A549 (cell line): ENCODE data around the gene CLDND2. TPM values are rescaled to one million over a fixed set of nuclear protein-coding genes. Genes with fewer than 3 reads are reported as not detected.

ENCODE experiments used
- ATAC-seq, 2 experiments: fragments of 200-7000 bp in 1 of 2; fragments of >200 bp in 1 of 2; cut with Nextera tagmentation in 1 of 2; cut with Tn5 transposase in 1 of 2; 3 replicates each; pipeline versions ENCODE4 v1.8.0 to v1.9.1; 2018 to 2020; ENCODE audit warnings: mild to moderate bottlenecking in 1 of 2, moderate library complexity in 1 of 2
- CTCF ChIA-PET: fragments of 300-600 bp; sonication (Branson Sonifier 250); formaldehyde crosslinking; extraction: SDS; loops from one replicate; lab custom pipeline; 2021; ENCODE audit warnings: antibody characterized with exemption, inconsistent platforms; lab: Yijun Ruan, JAX
- POLR2A ChIA-PET: fragments of 350-600 bp; formaldehyde crosslinking; extraction: SDS; loops from one replicate; lab custom pipeline; 2021; ENCODE audit warnings: antibody characterized with exemption, inconsistent platforms; lab: Yijun Ruan, JAX
- DNase-seq, 2 experiments: peaks; one replicate each; pipeline versions ENCODE4 v3.0.0 to v3.0.0-alpha.2; 2011 to 2016; ENCODE audit warnings: low read depth in 1 of 2, low spot score in 1 of 2
- FAIRE-seq: peaks from 2 replicates; lab custom pipeline; 2011; peaks lifted over from hg19 to GRCh38; lab: Jason Lieb, UNC
- H3K27ac ChIP-seq, 2 experiments: fragments of >200 bp; sonication (Bioruptor Twin); formaldehyde crosslinking; 3 replicates each; pipeline ENCODE4 v1.5.1; 2016 to 2017
- H3K4me1 ChIP-seq: fragments of >200 bp; sonication (Bioruptor Twin); formaldehyde crosslinking; 3 replicates; pipeline ENCODE4 v1.6.1; 2016
- H3K4me2 ChIP-seq: fragments of >200 bp; sonication (Bioruptor Twin); formaldehyde crosslinking; 3 replicates; pipeline ENCODE4 v1.6.1; 2016
- H3K4me3 ChIP-seq: fragments of >200 bp; sonication (Bioruptor Twin); formaldehyde crosslinking; 3 replicates; pipeline ENCODE4 v1.5.1; 2016
- H3K9me3 ChIP-seq: fragments of >200 bp; sonication (Bioruptor Twin); formaldehyde crosslinking; 3 replicates; pipeline ENCODE4 v1.6.1; 2016
- BCL3 ChIP-seq: fragments of >200 bp; sonication (Bioruptor Twin); formaldehyde crosslinking; IDR thresholded peaks from 3 replicates; pipeline ENCODE4 v1.6.1; 2016
- CBX2 ChIP-seq: fragments of 200-600 bp; sonication (generic); IDR thresholded peaks from 2 replicates; pipeline ENCODE4 v1.6.1; 2016; ENCODE audit warnings: low read depth, mild to moderate bottlenecking, borderline replicate concordance
- CBX8 ChIP-seq: fragments of 200-600 bp; sonication (generic); IDR thresholded peaks from 2 replicates; pipeline ENCODE4 v1.6.1; 2016
- CEBPB ChIP-seq, 2 experiments: fragments of >200 bp in 1 of 2; sonication (Bioruptor Twin) in 1 of 2; formaldehyde crosslinking in 1 of 2; IDR thresholded peaks; 2 replicates each; pipeline ENCODE4 v1.6.1; 2012 to 2016
- CHD4 ChIP-seq: fragments of 200-600 bp; sonication (generic); IDR thresholded peaks from 2 replicates; pipeline ENCODE4 v1.6.1; 2016; ENCODE audit warnings: antibody characterized with exemption, mild to moderate bottlenecking, borderline replicate concordance
- CTCF ChIP-seq: fragments of >200 bp; sonication (Bioruptor Twin); formaldehyde crosslinking; IDR thresholded peaks from 3 replicates; pipeline ENCODE4 v1.5.1; 2016
- EHMT2 ChIP-seq: fragments of 200-600 bp; sonication (generic); IDR thresholded peaks from 2 replicates; pipeline ENCODE4 v1.6.1; 2016; ENCODE audit warnings: antibody characterized with exemption, low read depth, mild to moderate bottlenecking, moderate library complexity
- FOSL2 ChIP-seq, 2 experiments: fragments of 450-650 bp in 1 of 2; fragments of >200 bp in 1 of 2; sonication (Bioruptor Twin) in 1 of 2; formaldehyde crosslinking; IDR thresholded peaks; 2 replicates each; pipeline versions ENCODE4 v1.5.0 to v1.6.1; 2016 to 2020; ENCODE audit warnings: mild to moderate bottlenecking in 1 of 2, moderate library complexity in 1 of 2
- HDAC2 ChIP-seq: fragments of 200-600 bp; sonication (generic); IDR thresholded peaks from 2 replicates; pipeline ENCODE4 v1.6.1; 2016
- HEYL ChIP-seq: fragments of 250-450 bp; sonication (Bioruptor Pico); IDR thresholded peaks from 2 replicates; pipeline ENCODE4 v1.8.0; 2021; ENCODE audit warnings: mild to moderate bottlenecking, moderate library complexity
- HMGXB4 ChIP-seq: fragments of 250-450 bp; sonication (Bioruptor Pico); IDR thresholded peaks from 2 replicates; pipeline ENCODE4 v1.5.0; 2021; ENCODE audit warnings: mild to moderate bottlenecking, moderate library complexity, borderline replicate concordance
- HOXB5 ChIP-seq: fragments of 250-450 bp; sonication (Bioruptor Pico); IDR thresholded peaks from 2 replicates; pipeline ENCODE4 v1.5.0; 2020; ENCODE audit warnings: mild to moderate bottlenecking, moderate library complexity
- JUN ChIP-seq, 2 experiments: fragments of >200 bp; sonication (Bioruptor Twin); formaldehyde crosslinking; IDR thresholded peaks; 2 replicates in 1 of 2; 3 replicates in 1 of 2; pipeline ENCODE4 v1.6.1; 2016 to 2017
- KDM5A ChIP-seq: fragments of 200-600 bp; sonication (generic); IDR thresholded peaks from 2 replicates; pipeline ENCODE4 v1.6.1; 2016; ENCODE audit warnings: antibody characterized with exemption, mild to moderate bottlenecking
- MYC ChIP-seq: IDR thresholded peaks from 2 replicates; pipeline ENCODE4 v1.6.1; 2012; ENCODE audit warnings: mild to moderate bottlenecking, inconsistent platforms, low read length, improper control_type of control experiment, borderline replicate concordance
- NPAS2 ChIP-seq: fragments of 250-450 bp; sonication (Bioruptor Pico); IDR thresholded peaks from 2 replicates; pipeline ENCODE4 v1.8.0; 2022; ENCODE audit warnings: mild to moderate bottlenecking, moderate library complexity, borderline replicate concordance
- PHF8 ChIP-seq: fragments of 200-600 bp; sonication (generic); IDR thresholded peaks from 2 replicates; pipeline ENCODE4 v1.6.1; 2016; ENCODE audit warnings: low read depth, mild to moderate bottlenecking, antibody characterized with exemption, moderate library complexity, borderline replicate concordance
- POLR2A ChIP-seq: IDR thresholded peaks from 2 replicates; pipeline ENCODE4 v1.6.1; 2012; ENCODE audit warnings: mild to moderate bottlenecking, low read length
- POLR2AphosphoS2 ChIP-seq: conservative IDR thresholded peaks from 2 replicates; pipeline ENCODE4 v1.6.1; 2012; ENCODE audit warnings: low read length, improper control_type of control experiment, inconsistent platforms
- RAD21 ChIP-seq, 2 experiments: fragments of >200 bp in 1 of 2; sonication (Bioruptor Twin) in 1 of 2; formaldehyde crosslinking in 1 of 2; IDR thresholded peaks in 1 of 2; conservative IDR thresholded peaks in 1 of 2; 2 replicates in 1 of 2; 3 replicates in 1 of 2; pipeline ENCODE4 v1.6.1; 2012 to 2018; ENCODE audit warnings: inconsistent platforms in 1 of 2
- RCOR1 ChIP-seq: fragments of 150-350 bp; IDR thresholded peaks from 2 replicates; pipeline ENCODE4 v1.6.1; 2014; ENCODE audit warnings: antibody characterized with exemption, low read length, low read depth
- TFCP2L1 ChIP-seq: fragments of 250-450 bp; sonication (Bioruptor Pico); IDR thresholded peaks from 2 replicates; pipeline ENCODE4 v1.5.0; 2021; ENCODE audit warnings: mild to moderate bottlenecking
- USF2 ChIP-seq: fragments of 450-650 bp; IDR thresholded peaks from 2 replicates; pipeline ENCODE4 v1.6.1; 2014; ENCODE audit warnings: antibody characterized with exemption
- ZNF302 ChIP-seq: fragments of 250-450 bp; sonication (Bioruptor Pico); IDR thresholded peaks from 2 replicates; pipeline ENCODE4 v1.9.0; 2021; ENCODE audit warnings: inconsistent platforms, mild to moderate bottlenecking, moderate library complexity
- WGBS: methylation state at CpG from one replicate; pipeline ENCODE4 v1.1.6; 2017; ENCODE audit errors: missing lambda C conversion rate; 5-methylcytosine and 5-hydroxymethylcytosine counted together
- polyA plus RNA-seq, 4 experiments: library from polyadenylated mRNA; depleted of rRNA in 3 of 4; stranded (reverse); fragments of >200 nt; fragmentation: RNase III in 1 of 4; extraction: RNeasy Plus Mini Kit Qiagen cat#74134 plus additional on column Dnase treatment in 1 of 4; gene quantifications; 2 replicates in 3 of 4; 3 replicates in 1 of 4; pipeline ENCODE4 v1.2.3, GENCODE V29; 2011 to 2017
- TF ChIP-seq, protein P1 (sequence below): IDR thresholded peaks from 2 replicates; pipeline ENCODE4 v1.6.1; 2012
- TF ChIP-seq, protein P2 (sequence below): IDR thresholded peaks from 2 replicates; pipeline ENCODE4 v1.6.1; 2012

Gene CLDND2
- polyA plus RNA-seq, 2 of the 4 experiments (the other 2 are of a cell fraction): 1.1 to 2.8 TPM

- TF ChIP-seq CBX2: no peak
- TF ChIP-seq CHD4: no peak
- TF ChIP-seq NPAS2: no peak
- no peak for TF ChIP-seq POLR2AphosphoS2
- Histone ChIP-seq H3K4me2 (no peak overlapping the region), H3K4me3 (no peak overlapping the region), H3K4me1 (peaks cover 14% of the 10 kb centered on the region; the same call in 2 of the 3 replicates), H3K9me3 (no peaks in the 10 kb centered on the region), H3K27ac (no peak overlapping the region)
- DNase-seq: no peak
- CTCF ChIA-PET: interaction anchor here (1.2 kb wide), 1 partner anchor 9 kb away, joined by 5 read pairs; no protein-coding TSS in a partner anchor
- ATAC-seq: no peak
- POLR2A ChIA-PET: interaction anchor here (1.2 kb wide), 1 partner anchor 16 kb away, joined by 7 read pairs; no protein-coding TSS in a partner anchor
- no peak for FAIRE-seq
- WGBS: 47% methylated on average over 29 of the region's 29 CpGs
Measured at GRCh38 chr19:51323481-51324166, 45.2 kb downstream of the CLDND2 start.

DNA sequence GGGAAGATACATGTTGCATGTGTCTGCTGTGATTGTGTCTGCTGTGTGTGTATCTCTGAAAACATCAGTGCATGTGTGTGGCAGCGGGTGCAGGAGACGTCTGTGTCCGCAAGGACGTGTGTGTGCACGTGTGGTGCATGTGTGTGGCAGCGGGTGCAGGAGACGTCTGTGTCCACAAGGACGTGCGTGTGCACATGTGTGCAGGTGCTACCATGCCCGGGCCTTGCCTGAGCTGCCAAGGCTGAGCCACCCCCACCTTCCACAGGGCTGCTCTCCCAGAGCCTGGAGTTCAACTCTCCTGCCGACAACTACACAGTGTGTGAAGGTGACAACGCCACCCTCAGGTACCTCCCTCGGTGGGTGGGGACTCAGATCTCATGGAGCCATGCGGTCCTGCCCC lies 47.0 kb downstream of the CLDND2 start:
- ChIA-PET CTCF (no interaction called here), POLR2A (no interaction called here)
- 33% methylated on average over 13 of the region's 14 CpGs for WGBS
- H3K27ac ChIP-seq: no peak overlapping the region
- H3K4me3 ChIP-seq: no peak overlapping the region
- no peak for DNase-seq
- no peaks in the 10 kb centered on the region for H3K9me3 ChIP-seq
- no peak overlapping the region for H3K4me2 ChIP-seq
- TF ChIP-seq CEBPB (IDR thresholded peaks at IDR 0.05) (no peak), RCOR1 (no peak), HEYL (CRISPR knock-in tag) (no peak), USF2 (no peak), FOSL2 (IDR thresholded peaks at IDR 0.05) (no peak), FOSL2 (CRISPR knock-in tag; IDR thresholded peaks at IDR 0.05) (no peak), ZNF302 (CRISPR knock-in tag) (no peak), JUN (IDR thresholded peaks at IDR 0.05) (no peak), PHF8 (no peak)
- TF ChIP-seq, protein P1, sequence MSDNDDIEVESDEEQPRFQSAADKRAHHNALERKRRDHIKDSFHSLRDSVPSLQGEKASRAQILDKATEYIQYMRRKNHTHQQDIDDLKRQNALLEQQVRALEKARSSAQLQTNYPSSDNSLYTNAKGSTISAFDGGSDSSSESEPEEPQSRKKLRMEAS: no peak
- FAIRE-seq: no peak
- peaks cover 1% of the 10 kb centered on the region; the same call in 2 of the 3 replicates for H3K4me1 ChIP-seq
- ATAC-seq: peak; percentile 3 to 28; a peak in 1 of 6 replicates

DNA sequence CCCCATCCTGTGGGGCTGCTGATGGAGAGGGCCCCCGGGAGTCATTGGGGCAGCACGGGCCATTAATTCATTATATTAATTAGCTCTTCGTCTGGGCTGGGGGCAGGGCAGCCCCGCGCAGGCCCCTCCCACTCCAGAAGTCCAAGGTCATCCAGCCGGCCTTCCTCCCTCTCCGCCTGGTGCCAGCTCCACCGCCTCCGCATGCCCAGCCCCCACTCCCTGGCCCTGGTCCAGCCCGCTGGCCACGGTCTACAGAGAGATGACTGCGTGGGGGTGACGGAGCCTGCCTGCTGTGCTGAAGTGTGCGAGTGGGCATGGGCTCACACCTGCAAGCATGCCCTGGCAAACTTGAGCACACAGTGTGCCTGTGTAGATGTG lies 48.5 kb downstream of the CLDND2 start:
- Histone ChIP-seq H3K9me3 (no peaks in the 10 kb centered on the region; the same call in 2 of the 3 replicates), H3K4me1 (no peaks in the 10 kb centered on the region; the same call in 2 of the 3 replicates), H3K4me3 (no peak overlapping the region), H3K27ac (no peak overlapping the region), H3K4me2 (no peak overlapping the region)
- POLR2A ChIA-PET: no interaction called here
- DNase-seq (no peak), FAIRE-seq (no peak), ATAC-seq (no peak)
- CTCF ChIA-PET: no interaction called here
- TF ChIP-seq BCL3 (no peak), RAD21 (conservative IDR thresholded peaks at IDR 0.05 in 1 of 2, IDR thresholded peaks at IDR 0.05 in 1 of 2) (no peak), CTCF (no peak), JUN (IDR thresholded peaks at IDR 0.05) (no peak), HOXB5 (no peak), HMGXB4 (CRISPR knock-in tag) (no peak), KDM5A (no peak), MYC (no peak), HDAC2 (no peak), CBX8 (no peak), TFCP2L1 (no peak), POLR2A (no peak), EHMT2 (no peak)
- TF ChIP-seq, protein P1: no peak
- TF ChIP-seq, protein P2, sequence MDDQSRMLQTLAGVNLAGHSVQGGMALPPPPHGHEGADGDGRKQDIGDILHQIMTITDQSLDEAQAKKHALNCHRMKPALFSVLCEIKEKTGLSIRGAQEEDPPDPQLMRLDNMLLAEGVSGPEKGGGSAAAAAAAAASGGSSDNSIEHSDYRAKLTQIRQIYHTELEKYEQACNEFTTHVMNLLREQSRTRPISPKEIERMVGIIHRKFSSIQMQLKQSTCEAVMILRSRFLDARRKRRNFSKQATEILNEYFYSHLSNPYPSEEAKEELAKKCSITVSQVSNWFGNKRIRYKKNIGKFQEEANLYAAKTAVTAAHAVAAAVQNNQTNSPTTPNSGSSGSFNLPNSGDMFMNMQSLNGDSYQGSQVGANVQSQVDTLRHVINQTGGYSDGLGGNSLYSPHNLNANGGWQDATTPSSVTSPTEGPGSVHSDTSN: no peak
- 12% methylated on average over 13 of the region's 14 CpGs for WGBS
